Ishikawa (cell line): ENCODE results near the gene ERMP1.

ENCODE experiments used
- CEBPB ChIP-seq: IDR thresholded peaks from 2 replicates; pipeline ENCODE4 v1.6.1; 2012
- CREB1 ChIP-seq: IDR thresholded peaks from 2 replicates; pipeline ENCODE4 v1.6.1; 2012; ENCODE audit warnings: low read depth
- EGR1 ChIP-seq: IDR thresholded peaks from 2 replicates; pipeline ENCODE4 v1.6.1; 2012
- EP300 ChIP-seq: IDR thresholded peaks from 2 replicates; pipeline ENCODE4 v1.6.1; 2012; ENCODE audit warnings: borderline replicate concordance
- FOXM1 ChIP-seq: IDR thresholded peaks from 2 replicates; pipeline ENCODE4 v1.6.1; 2012; ENCODE audit warnings: low read depth, borderline replicate concordance
- NFIC ChIP-seq: IDR thresholded peaks from 2 replicates; pipeline ENCODE4 v1.6.1; 2012
- RAD21 ChIP-seq: IDR thresholded peaks from 2 replicates; pipeline ENCODE4 v1.6.1; 2012; ENCODE audit warnings: low read depth
- TAF1 ChIP-seq: IDR thresholded peaks from 2 replicates; pipeline ENCODE4 v1.6.1; 2012; ENCODE audit warnings: low read depth, mild to moderate bottlenecking
- TCF12 ChIP-seq: IDR thresholded peaks from 2 replicates; pipeline ENCODE4 v1.6.1; 2012; ENCODE audit warnings: low read depth
- TEAD4 ChIP-seq: IDR thresholded peaks from 2 replicates; pipeline ENCODE4 v1.6.1; 2012
- YY1 ChIP-seq: IDR thresholded peaks from 2 replicates; pipeline ENCODE4 v1.6.1; 2012; ENCODE audit warnings: low read depth
- ZBTB7A ChIP-seq: IDR thresholded peaks from 2 replicates; pipeline ENCODE4 v1.6.1; 2012; ENCODE audit warnings: low read depth
- TF ChIP-seq, protein P1 (sequence below): IDR thresholded peaks from 2 replicates; pipeline ENCODE4 v1.6.1; 2012
- TF ChIP-seq, protein P2 (sequence below): IDR thresholded peaks from 2 replicates; pipeline ENCODE4 v1.6.1; 2012; ENCODE audit warnings: low read depth, mild to moderate bottlenecking
- TF ChIP-seq, protein P3 (sequence below): IDR thresholded peaks from 2 replicates; pipeline ENCODE4 v1.6.1; 2012

The ERMP1 gene, protein sequence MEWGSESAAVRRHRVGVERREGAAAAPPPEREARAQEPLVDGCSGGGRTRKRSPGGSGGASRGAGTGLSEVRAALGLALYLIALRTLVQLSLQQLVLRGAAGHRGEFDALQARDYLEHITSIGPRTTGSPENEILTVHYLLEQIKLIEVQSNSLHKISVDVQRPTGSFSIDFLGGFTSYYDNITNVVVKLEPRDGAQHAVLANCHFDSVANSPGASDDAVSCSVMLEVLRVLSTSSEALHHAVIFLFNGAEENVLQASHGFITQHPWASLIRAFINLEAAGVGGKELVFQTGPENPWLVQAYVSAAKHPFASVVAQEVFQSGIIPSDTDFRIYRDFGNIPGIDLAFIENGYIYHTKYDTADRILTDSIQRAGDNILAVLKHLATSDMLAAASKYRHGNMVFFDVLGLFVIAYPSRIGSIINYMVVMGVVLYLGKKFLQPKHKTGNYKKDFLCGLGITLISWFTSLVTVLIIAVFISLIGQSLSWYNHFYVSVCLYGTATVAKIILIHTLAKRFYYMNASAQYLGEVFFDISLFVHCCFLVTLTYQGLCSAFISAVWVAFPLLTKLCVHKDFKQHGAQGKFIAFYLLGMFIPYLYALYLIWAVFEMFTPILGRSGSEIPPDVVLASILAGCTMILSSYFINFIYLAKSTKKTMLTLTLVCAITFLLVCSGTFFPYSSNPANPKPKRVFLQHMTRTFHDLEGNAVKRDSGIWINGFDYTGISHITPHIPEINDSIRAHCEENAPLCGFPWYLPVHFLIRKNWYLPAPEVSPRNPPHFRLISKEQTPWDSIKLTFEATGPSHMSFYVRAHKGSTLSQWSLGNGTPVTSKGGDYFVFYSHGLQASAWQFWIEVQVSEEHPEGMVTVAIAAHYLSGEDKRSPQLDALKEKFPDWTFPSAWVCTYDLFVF

DNA sequence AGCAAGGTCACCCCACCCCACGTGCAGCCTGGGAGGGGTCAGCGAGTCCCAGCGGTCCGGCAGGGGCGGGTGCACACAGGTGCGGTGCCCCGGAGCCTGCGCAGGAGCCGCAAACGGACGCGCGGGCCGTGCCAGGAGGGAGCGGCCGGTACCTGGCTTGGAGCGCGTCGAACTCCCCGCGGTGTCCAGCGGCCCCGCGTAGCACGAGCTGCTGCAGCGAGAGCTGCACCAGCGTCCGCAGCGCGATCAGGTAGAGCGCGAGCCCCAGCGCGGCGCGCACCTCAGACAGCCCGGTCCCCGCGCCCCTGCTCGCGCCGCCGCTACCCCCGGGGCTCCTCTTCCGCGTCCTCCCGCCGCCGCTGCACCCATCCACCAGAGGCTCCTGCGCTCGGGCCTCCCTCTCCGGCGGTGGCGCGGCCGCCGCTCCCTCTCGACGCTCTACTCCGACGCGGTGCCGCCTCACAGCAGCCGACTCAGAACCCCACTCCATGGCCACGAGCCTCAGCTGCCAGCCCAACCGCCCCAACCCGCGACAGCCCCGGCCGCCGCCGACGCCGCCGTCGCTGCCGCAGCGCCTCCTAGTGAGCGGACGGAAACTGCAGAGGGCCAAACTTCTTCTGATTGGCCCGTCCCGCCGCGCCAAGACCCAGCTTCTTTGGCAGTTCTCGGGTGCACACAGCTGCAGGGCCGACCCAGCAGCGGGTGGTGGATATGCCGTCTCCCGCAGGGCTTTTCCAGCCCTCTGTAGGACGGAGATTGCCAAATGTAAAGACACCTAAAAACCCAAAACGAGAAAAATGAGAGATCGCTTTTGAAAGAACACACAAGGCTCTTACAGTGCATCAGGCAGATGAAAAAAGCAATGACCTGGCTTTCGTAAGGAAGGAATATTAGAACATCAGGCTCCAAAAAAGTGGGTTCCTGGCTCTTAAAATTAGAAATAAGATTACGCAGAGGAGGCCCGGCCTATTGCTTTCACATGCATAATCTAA lies at the start of gene ERMP1:
TSS of gene ERMP1 (minus strand) at position 580 of the 992 bp plus-strand sequence. CDS start at position 490, 90 bp downstream.
- TF ChIP-seq CEBPB: 0 out of 2 replicates have a peak, but pooled peaks have one; percentile 11
- TF ChIP-seq FOXM1: no peak
- peak; percentile 80 for TF ChIP-seq TAF1
- peak; percentile 68 for TF ChIP-seq YY1
- TF ChIP-seq, protein P1, sequence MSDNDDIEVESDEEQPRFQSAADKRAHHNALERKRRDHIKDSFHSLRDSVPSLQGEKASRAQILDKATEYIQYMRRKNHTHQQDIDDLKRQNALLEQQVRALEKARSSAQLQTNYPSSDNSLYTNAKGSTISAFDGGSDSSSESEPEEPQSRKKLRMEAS: peak; percentile 62
- TF ChIP-seq ZBTB7A: no peak
- TF ChIP-seq RAD21: peak; percentile 46; the same call in 1 of the 2 replicates
- 0 out of 2 replicates have a peak, but pooled peaks have one; percentile 28 for TF ChIP-seq TEAD4
- TF ChIP-seq EP300: peak; percentile 74; the same call in 1 of the 2 replicates
- TF ChIP-seq CREB1: no peak
- TF ChIP-seq, protein P2, sequence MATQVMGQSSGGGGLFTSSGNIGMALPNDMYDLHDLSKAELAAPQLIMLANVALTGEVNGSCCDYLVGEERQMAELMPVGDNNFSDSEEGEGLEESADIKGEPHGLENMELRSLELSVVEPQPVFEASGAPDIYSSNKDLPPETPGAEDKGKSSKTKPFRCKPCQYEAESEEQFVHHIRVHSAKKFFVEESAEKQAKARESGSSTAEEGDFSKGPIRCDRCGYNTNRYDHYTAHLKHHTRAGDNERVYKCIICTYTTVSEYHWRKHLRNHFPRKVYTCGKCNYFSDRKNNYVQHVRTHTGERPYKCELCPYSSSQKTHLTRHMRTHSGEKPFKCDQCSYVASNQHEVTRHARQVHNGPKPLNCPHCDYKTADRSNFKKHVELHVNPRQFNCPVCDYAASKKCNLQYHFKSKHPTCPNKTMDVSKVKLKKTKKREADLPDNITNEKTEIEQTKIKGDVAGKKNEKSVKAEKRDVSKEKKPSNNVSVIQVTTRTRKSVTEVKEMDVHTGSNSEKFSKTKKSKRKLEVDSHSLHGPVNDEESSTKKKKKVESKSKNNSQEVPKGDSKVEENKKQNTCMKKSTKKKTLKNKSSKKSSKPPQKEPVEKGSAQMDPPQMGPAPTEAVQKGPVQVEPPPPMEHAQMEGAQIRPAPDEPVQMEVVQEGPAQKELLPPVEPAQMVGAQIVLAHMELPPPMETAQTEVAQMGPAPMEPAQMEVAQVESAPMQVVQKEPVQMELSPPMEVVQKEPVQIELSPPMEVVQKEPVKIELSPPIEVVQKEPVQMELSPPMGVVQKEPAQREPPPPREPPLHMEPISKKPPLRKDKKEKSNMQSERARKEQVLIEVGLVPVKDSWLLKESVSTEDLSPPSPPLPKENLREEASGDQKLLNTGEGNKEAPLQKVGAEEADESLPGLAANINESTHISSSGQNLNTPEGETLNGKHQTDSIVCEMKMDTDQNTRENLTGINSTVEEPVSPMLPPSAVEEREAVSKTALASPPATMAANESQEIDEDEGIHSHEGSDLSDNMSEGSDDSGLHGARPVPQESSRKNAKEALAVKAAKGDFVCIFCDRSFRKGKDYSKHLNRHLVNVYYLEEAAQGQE: no peak
- TF ChIP-seq TCF12: no peak; the same call in none of the 2 replicates
- 0 out of 2 replicates have a peak, but pooled peaks have one; percentile 10 for TF ChIP-seq EGR1
- TF ChIP-seq, protein P3, sequence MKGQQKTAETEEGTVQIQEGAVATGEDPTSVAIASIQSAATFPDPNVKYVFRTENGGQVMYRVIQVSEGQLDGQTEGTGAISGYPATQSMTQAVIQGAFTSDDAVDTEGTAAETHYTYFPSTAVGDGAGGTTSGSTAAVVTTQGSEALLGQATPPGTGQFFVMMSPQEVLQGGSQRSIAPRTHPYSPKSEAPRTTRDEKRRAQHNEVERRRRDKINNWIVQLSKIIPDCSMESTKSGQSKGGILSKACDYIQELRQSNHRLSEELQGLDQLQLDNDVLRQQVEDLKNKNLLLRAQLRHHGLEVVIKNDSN: peak; percentile 48
- TF ChIP-seq NFIC: peak; percentile 46

DNA sequence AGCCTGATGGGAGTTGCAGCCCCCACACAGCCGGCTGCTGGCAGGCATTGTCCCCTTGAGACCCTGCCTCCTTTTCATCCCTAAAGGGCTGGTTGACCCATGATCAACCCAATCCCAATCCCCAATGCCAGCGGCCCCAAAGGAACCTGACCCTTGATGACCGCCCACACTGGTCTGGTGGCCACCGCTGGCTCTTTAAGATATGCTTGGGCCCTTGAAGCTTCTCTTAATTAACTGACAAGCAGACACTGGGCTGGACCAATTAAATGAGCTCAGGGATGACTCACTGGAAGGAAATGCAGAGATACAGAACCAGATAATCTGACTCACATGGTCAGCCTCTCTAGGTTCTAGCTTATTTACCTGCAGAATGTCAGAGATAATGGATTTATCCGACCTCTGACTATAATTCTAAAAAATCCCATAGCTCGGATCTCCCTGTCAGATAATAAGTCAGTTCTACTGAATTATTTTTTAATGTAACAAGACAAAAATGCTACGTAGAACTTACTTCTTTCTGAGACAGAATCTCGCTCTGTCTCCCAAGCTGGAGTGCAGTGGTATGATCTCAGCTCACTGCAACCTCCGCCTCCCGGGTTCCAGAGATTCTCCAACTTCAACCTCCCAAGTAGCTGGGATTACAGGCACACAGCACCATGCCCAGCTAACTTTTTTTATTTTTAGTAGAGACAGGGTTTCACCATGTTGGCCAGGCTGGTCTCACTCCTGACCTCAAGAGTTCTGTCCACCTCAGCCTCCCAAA lies 46.7 kb upstream of the ERMP1 start:
- TF ChIP-seq TAF1 (no peak), FOXM1 (no peak), TEAD4 (no peak), TCF12 (no peak), NFIC (no peak), RAD21 (no peak), CEBPB (no peak), CREB1 (no peak), ZBTB7A (no peak), EGR1 (no peak), YY1 (no peak), EP300 (no peak)
- TF ChIP-seq, protein P3: no peak
- TF ChIP-seq, protein P2: no peak
- TF ChIP-seq, protein P1: no peak

DNA sequence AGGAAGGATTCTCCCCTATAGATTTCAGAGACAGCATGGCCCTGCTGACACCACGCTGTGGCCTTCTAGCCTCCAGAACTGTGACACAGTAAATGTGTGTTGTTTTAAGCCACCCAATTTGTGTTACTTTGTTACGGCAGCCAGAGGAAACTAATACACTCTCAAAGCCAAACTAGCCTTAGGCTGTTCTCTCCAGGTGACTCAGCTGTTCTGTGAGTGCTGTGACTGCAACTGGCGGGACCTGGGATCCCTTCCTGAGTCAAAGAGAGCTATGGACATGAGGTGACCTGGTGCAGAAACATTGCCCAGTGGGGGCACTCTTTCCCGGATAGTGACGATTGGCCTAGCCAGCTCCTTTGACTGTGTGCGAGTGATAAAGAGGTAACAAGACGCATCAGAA lies 43.8 kb upstream of the ERMP1 start:
- TF ChIP-seq EP300: no peak
- TF ChIP-seq, protein P1: no peak

DNA sequence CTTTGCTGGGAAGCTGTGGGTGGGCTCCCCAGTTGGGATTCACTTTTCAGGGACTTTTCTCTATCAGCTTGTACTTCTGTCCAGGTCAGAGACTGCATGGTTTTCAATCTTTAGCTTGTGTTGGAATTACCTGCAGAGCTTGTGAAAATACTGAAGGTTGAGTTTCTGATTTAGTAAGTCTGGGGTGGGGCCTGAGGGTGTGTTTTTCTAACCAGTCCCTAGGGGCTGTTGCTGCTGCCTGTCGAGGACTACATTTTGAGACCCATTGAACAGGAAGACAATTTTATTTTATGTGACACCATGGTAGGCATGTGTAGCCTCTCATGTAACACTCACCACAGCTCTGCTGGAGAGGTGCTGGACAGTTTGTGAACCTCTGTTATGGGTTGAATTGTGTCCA lies 43.1 kb upstream of the ERMP1 start:
- TF ChIP-seq ZBTB7A: no peak
- no peak for TF ChIP-seq EGR1
- TF ChIP-seq EP300: no peak
- TF ChIP-seq, protein P1: no peak
- TF ChIP-seq, protein P2: no peak
- no peak for TF ChIP-seq NFIC
- no peak for TF ChIP-seq TEAD4
- no peak for TF ChIP-seq TAF1
- TF ChIP-seq FOXM1: no peak
- TF ChIP-seq RAD21: no peak
- no peak for TF ChIP-seq YY1
- TF ChIP-seq CEBPB: no peak
